ENCODE results near the gene C7orf33.
A peak's percentile ranks its signal among the peaks of the same experiment; 100 is the strongest.
"Not testable (repeated sequence)": the region's sequence is repeated elsewhere in the genome, so short reads cannot be mapped to it uniquely, and the experiment has no call there.

The C7orf33 gene

GRCh38 chr7:148590471-148590870 lies at the start of gene C7orf33:
TSS of gene C7orf33 (plus strand) at chr7:148590766. CDS start at chr7:148590926, 160 bp downstream.
- DNase-seq (ENCODE audit: low read depth in 3 of 3, low spot score in 1 of 3) = no peak

DNA sequence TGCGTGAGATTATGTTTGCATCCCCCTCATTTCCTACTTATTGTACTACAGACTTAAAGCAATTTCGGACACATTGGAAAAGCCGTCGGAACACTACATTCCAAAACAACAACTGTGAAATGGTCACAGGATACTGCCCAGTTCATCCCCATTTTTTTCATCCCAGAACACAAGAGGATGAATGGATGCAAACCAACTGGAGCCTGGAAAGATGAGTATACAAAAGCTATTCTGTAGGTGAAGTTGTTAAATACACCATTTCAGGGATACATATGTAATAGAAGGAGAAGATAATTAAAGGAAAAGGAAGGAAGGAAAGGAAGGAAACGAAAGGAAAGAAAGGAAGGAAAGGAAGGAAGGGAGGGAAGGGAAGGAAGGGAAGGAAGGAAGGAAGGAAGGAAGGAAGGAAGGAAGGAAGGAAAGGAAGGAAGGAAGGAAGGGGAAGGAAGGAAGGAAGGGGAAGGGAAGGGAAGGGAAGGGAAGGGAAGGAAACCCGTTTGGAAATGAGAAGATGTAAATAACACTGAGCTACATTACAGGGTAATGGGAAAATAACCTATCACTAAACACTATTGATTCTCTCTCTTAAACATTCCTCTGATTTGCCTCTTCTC lies 48.6 kb upstream of the C7orf33 start:
- no peak for DNase-seq (ENCODE audit: low read depth in 3 of 3, low spot score in 1 of 3)

- no peak for DNase-seq (ENCODE audit: low read depth in 3 of 3, low spot score in 1 of 3)
These were observed 47.3 kb upstream of the C7orf33 start for GRCh38 chr7:148543302-148543701.

DNA sequence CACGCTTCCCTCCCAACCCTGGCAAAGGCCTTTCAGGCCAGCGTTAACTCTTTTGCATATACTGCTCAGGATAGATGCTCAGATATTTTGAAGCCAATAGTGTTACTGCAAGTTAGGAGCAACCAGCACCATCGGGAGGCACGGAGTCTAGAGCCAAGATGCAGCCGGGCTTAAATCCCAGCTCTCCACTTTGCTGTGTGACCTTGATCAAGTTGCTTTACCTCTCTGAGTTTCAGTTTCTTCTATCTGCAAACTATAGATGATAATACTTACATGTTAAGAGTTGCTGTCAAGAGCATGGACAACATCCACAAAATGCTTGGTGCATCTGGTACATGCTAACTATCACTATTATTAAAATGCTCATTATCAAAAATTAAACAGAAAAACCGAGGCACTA lies 45.4 kb upstream of the C7orf33 start:
- no peak for DNase-seq (ENCODE audit: low read depth in 3 of 3, low spot score in 1 of 3)

- DNase-seq (ENCODE audit: low read depth in 3 of 3, low spot score in 1 of 3) = no peak
These were observed 44.6 kb upstream of the C7orf33 start for GRCh38 chr7:148545932-148546331.

GRCh38 chr7:148546857-148547256 lies 43.7 kb upstream of the C7orf33 start:
- DNase-seq (ENCODE audit: low read depth in 3 of 3, low spot score in 1 of 3) = no peak

DNA sequence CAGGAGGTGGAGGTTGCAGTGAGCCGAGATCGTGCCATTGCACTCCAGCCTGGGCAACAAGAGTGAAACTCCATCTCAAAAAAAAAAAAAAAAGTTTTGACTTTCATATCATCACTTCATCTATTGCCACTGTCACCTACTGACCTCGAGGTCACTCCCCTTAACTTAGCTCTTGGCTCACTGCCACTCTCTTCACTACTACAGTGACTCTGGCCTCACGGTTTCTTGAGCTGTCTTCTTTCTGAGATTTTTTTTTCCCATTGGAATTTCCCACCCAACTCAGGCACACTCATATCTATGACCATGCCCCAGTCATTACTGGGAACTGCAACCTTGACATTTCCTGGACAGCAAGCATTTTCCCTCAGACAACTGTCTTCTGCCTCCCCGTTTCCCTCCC lies 42.6 kb upstream of the C7orf33 start:
- DNase-seq (ENCODE audit: low read depth in 3 of 3, low spot score in 1 of 3) = no peak

GRCh38 chr7:148553979-148554378 lies 36.6 kb upstream of the C7orf33 start:
- DNase-seq (ENCODE audit: low read depth in 3 of 3, low spot score in 1 of 3) = no peak

GRCh38 chr7:148556892-148557291 lies 33.7 kb upstream of the C7orf33 start:
- DNase-seq (ENCODE audit: low read depth in 3 of 3, low spot score in 1 of 3) = no peak

DNA sequence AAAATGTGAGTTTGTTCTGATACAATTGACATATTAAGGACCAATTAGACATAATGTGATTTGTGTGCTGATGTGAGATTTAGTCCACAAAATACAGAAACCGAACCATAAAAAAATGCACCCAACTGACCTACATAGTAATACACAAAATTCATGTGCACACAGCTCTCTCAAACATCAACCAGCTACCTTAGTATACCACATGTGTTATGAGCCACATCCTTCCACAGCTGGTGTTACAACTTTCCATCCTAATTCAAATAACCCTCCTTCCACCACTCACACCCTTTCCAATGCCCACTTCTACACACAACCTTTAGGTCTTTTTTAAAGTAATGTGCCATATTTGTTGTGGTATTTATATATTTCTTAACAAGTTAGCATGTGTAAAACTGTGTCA lies 31.7 kb upstream of the C7orf33 start:
- no peak for DNase-seq (ENCODE audit: low read depth in 3 of 3, low spot score in 1 of 3)

GRCh38 chr7:148561099-148561498 lies 29.5 kb upstream of the C7orf33 start:
- DNase-seq (ENCODE audit: low read depth in 3 of 3, low spot score in 1 of 3) = no peak

- DNase-seq (ENCODE audit: low read depth in 3 of 3, low spot score in 1 of 3) = no peak
These were observed 26.8 kb upstream of the C7orf33 start for GRCh38 chr7:148563583-148564274.

DNA sequence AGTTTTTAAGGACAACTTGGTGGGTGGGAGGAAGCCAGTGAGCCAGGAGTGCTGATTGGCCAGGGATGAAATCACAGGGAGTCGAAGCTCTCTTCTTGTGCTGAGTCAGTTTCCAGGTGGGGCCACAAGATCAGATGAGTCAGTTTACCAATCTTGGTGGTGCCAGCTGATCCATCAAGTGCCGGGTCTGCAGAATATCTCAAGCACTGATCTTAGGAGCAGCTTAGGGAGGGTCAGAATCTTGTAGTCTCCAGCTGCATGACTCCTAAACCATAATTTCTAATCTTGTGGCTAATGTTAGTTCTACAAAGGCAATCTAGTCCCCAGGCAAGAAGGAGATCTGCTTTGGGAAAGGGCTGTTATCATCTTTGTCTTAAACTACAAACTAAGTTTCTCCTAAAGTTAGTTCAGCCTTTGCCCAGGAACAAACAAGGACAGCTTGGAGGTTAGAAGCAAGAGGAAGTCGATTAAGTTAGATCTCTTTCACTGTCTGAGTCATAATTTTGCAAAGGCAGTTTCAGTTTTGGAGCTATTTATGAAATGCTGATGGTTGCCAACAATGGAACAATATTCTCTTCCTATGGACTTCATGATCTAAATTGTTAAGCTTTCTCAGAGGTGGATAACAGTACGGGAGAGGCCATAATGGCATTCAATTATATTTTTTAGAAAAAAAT lies 26.2 kb upstream of the C7orf33 start:
- not testable (repeated sequence) for DNase-seq (ENCODE audit: low read depth in 3 of 3, low spot score in 1 of 3)

- DNase-seq (ENCODE audit: low read depth in 3 of 3, low spot score in 1 of 3) = no peak
These were observed 23.8 kb upstream of the C7orf33 start for GRCh38 chr7:148566736-148567135.

DNA sequence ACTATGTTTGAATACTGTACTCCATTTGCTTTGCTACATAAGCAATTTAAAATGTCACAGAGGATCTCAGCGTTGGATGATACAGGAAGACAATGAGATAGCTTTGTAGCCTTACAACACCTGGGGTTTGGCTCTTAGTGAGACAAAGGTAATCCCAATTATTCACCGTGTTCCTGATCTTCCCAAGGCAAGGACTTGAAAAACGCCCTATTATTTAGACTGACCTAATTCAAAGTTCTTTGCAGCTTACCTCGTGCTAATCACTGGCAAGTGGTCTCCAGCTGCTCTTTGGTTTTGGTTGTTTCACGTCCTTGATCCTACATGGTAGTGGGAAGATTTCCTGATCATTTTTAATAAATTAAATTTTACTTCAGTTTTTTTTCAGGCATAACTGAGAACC lies 23.0 kb upstream of the C7orf33 start:
- no peak for DNase-seq (ENCODE audit: low read depth in 3 of 3, low spot score in 1 of 3)

GRCh38 chr7:148570510-148570909 lies 20.1 kb upstream of the C7orf33 start:
- DNase-seq (ENCODE audit: low read depth in 3 of 3, low spot score in 1 of 3) = no peak

DNA sequence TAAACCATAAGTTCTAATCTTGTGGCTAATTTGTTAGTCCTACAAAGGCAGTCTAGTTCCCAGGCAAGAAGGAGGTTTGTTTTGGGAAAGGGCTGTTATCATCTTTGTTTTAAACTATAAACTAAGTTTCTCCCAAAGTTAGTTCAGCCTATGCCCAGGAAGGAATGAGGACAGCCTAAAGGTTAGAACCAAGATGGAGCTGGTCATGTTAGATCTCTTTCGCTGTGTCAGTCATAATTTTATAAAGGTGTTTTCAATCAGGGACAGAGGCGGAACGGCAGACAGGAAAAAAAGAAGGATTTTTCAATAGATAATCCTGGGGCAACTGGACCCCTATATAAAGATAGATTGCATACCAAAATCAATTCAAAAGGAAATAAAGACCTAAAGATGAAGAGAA lies 19.6 kb upstream of the C7orf33 start:
- DNase-seq (ENCODE audit: low read depth in 3 of 3, low spot score in 1 of 3) = not testable (repeated sequence)

DNA sequence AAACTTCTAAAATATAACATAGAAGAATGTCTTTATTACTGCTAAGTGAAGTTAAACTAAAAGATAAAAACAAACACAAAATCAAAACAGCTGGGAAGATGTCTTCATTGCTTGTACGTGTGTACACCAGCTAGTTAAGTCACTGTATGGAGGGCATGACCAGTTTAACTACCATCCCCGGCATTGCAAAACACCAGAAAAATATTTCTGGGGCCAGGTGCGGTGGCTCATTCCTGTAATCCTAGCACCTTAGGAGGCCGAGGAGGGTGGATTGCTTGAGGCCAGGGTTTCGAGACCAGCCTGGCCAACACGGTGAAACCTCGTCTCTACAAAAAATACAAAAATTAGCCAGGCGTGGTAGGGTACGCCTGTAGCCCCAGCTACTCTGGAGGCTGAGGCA lies 19.2 kb upstream of the C7orf33 start:
- DNase-seq (ENCODE audit: low read depth in 3 of 3, low spot score in 1 of 3) = no peak

DNA sequence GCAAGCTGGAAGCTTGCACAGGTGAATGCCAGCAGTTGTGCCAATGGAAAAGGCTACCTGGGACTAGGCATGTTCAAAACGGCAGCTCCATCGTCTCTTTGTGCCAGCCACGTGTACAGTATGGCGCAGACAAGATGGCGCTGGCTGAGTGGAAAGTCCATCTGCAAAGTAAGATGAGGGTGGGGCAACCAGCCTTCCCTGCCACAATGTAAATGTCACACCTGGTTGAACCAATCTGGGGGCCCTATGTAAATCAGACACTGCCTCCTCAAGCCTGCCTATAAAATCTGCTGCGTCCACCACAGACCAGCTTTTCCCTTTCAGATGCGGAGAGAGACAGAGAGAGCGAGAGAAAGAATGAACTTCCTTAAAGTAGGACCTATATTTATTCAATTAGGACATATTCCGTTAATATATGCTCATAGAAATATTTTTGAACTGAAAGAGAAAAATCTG lies 18.5 kb upstream of the C7orf33 start:
- DNase-seq (ENCODE audit: low read depth in 3 of 3, low spot score in 1 of 3) = no peak

DNA sequence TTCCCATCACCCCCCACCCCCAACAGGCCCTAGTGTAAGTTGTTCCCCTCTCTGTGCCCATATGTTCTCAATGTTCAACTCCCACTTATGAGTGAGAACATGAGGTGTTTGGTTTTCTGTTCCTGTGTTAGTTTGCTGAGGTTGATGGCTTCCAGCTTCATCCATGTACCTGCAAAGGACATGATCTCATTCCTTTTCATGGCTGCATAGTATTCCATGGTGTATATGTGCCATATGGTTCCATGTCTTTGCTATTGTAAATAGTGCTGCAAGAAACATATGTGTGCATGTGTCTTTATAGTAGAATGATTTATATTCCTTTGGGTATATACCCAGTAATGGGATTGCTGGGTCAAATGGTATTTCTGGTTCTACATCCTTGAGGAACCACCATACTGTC lies 17.0 kb upstream of the C7orf33 start:
- DNase-seq (ENCODE audit: low read depth in 3 of 3, low spot score in 1 of 3) = not testable (repeated sequence)

DNA sequence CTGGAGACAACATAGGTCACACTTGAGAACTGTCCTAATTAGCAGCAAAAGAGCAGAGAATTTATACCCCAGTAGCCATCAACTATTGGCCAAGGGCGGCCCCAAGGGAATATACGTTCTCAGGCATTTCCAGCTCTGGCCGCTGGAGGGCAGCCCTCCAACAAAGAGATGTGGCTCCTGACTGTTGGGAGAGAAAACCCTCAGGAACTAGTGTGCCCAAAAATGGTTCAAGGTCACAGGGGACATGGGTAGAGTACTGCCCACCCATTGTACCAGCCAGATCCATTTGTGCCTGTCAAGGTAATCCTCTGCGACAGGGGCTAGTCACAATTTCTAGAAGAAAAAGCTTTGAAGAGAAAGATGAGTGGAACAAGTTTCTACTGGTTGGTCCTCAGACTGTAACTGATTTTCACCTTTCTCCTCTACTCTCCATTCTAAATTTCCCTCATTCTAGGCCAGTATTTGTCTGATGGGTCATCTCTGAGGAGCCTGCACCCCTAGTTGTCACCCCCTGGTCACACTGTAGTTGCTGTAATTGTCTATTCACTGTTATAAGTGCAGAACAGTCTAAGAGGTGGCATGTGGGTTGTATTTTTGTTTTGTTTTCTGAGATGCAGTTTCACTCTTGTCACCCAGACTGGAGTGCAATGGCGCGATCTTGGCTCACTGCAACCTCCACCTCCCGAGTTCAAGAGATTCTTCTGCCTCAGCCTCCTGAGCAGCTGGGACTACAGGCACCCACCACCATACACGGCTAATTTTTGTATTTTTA lies 14.7 kb upstream of the C7orf33 start:
- peak; percentile 3 to 68 (median 30) for DNase-seq (ENCODE audit: low read depth in 3 of 3, low spot score in 1 of 3)

- no peak for DNase-seq (ENCODE audit: low read depth in 3 of 3, low spot score in 1 of 3)
These were observed 11.2 kb upstream of the C7orf33 start for GRCh38 chr7:148579366-148579765.

All from stimulated activated CD4-positive, alpha-beta T cell treated with anti-CD3 and anti-CD28 coated beads, TNF-alpha, amount 100 ng/mL, for 1 hour (primary cell).